ENCODE data around the gene PDCD1.
"Not testable (repeated sequence)": the region's sequence is repeated elsewhere in the genome, so short reads cannot be mapped to it uniquely, and the experiment has no call there.

The PDCD1 gene

DNA sequence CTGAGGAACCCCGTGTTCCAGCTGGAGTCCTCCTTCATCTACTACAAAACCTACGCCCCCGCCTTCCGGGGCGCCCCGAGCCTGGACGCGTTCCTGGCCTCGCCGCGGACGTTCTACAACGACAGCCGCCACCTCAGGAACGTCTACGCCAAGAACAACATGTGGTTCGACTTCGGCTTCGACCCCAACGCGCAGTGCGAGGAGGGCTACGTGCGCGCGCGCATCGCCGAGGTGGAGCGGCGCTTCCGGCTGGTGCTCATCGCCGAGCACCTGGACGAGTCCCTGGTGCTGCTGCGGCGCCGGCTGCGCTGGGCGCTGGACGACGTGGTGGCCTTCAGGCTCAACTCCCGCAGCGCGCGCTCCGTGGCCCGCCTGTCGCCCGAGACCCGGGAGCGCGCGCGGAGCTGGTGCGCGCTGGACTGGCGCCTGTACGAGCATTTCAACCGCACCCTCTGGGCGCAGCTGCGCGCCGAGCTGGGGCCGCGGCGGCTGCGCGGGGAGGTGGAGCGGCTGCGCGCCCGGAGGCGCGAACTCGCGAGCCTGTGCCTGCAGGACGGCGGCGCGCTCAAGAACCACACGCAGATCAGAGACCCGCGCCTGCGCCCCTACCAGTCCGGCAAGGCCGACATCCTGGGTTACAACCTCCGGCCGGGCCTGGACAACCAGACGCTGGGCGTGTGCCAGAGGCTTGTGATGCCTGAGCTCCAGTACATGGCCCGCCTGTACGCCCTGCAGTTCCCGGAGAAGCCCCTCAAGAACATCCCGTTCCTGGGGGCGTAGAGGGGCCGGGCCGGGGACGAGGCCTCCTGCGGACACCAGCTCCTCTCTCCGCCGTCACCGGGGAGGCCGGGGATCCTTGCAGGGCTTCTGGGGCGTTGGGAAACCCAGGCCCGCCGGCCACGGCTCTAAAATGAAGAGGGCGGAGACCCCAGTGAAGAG lies 55.0 kb downstream of the PDCD1 start:
- Mint-ChIP-seq H3K27me3 (peaks cover 12% of the 10 kb centered on the region), H3K4me1 (peaks cover 28% of the 10 kb centered on the region), H3K27ac (peak overlapping the region; percentile 42), H3K4me3 (peak overlapping the region; percentile 75), H3K9me3 (no peaks in the 10 kb centered on the region), H3K36me3 (no peaks in the 10 kb centered on the region)
- ATAC-seq, result peak; percentile 63

DNA sequence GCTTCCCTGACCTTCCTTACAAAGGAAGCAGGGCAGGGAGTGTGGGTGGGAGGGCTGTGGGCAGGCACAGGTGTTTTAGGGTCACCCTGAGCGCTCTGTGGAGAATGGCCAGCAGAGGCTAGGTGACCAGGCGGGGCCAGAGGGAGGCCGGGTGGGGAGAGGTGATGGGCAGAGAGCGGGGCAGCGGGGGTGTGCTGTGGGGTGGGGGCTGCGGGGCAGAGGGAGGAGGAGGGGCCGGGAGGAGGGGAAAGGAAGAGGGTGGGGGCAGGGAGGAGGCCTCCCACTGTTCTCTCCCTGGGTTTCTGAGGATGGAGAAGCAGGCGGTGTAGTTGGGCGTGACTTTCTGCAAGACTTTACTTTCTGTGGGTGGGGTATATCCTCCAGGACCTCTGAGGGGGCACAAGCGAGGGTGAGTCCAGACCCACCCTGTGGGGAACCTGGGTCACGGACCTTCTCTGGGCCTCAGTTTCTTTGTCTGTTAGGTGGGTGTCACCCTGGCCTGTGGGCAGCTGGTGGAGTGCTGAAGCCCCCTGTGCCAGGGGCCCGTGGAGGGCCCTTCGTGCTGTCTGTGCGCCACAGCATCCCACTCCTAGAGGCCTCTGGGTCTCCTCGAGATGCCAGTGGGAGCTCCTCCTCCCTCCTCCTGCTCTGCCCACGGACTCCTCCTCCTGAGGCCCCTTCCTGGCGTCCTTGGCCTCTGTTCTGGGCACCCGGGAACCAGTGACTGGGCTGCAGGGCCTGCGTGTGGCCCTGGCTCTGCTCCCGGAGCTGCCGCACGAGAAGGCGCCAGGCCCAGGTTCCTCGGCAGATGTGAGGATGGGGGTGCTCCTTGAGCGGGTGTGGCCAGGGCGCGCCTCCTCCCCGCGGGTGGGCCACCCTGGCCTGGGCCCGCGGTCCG lies 56.0 kb downstream of the PDCD1 start:
- Mint-ChIP-seq H3K27ac (peak overlapping the region; percentile 42), H3K36me3 (no peaks in the 10 kb centered on the region), H3K9me3 (no peaks in the 10 kb centered on the region), H3K27me3 (peaks cover 9% of the 10 kb centered on the region), H3K4me1 (peaks cover 28% of the 10 kb centered on the region), H3K4me3 (no peak overlapping the region)
- peak; percentile 39 for ATAC-seq

DNA sequence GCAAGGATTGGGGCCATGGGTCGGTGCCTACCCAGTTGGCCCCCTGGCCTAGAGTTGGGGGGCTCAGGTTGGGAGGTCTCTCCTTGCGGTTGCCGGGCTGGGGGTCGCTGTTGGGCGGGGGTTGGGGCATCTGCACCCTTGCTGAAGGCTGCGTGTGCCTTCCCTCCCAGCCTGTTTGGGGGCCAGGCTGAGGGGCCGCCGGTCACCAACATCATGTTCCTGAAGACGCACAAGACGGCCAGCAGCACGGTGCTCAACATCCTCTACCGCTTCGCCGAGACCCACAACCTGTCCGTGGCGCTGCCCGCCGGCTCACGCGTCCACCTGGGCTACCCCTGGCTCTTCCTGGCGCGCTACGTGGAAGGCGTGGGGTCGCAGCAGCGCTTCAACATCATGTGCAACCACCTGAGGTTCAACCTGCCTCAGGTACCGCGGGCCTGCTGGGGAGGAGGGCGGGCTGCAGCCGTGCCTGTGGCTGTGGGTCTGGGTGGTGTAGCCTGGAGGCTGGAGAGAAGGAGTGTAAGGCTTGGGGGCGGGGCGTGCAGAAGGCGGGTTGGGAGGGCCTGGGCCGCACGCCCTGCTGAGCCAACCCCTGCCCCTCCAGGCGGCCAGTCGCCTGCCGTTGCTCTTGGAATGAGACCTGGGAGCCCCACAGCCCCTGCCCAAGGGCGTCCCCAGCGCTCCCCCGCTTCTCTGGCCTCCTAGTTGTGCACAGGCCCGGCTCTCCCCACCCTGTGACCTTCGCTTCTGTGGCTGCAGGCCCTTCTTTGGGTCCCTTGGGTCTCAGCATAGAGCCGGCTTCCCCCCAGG lies 56.9 kb downstream of the PDCD1 start:
- peaks cover 9% of the 10 kb centered on the region for H3K27me3 Mint-ChIP-seq
- H3K4me3 Mint-ChIP-seq, result no peak overlapping the region
- peaks cover 28% of the 10 kb centered on the region for H3K4me1 Mint-ChIP-seq
- H3K27ac Mint-ChIP-seq, result no peak overlapping the region
- ATAC-seq, result peak; percentile 62
- H3K36me3 Mint-ChIP-seq, result no peaks in the 10 kb centered on the region
- H3K9me3 Mint-ChIP-seq, result no peaks in the 10 kb centered on the region

DNA sequence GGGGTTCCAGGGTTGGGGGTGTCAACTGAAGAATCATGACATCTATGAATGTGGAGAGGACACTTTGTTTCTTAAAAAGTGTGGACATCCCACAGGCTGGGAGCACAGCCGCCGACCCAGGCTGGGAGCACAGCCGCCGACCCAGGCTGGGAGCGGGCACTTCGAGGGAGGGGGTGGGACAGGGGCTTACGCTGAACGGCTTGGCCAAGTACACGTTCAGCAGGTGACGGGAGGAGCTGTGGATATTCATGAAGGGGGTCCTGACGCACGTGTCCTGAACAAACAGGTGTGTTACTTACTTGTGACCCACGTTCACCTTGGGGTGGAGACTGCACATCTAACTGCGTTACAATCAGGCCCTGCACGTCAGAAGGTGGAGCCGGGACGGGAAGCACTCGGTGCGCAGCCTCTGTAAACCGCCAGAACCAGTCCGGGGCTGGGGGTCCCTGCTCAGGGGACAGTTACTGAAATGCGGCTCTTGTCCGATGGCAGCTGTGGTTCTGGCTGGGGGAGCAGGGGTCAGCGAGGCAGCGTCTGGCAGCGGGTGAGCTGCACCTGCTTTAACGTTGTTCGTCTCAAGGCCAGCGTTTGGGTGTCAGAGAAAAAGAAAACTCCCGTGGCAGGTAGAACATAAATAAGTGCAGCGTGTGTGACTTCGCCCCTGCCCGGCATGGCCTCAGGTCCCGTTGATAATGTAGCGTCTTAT lies 58.3 kb downstream of the PDCD1 start:
- not testable (repeated sequence) for H3K27me3 Mint-ChIP-seq, H3K9me3 Mint-ChIP-seq, H3K27ac Mint-ChIP-seq, H3K36me3 Mint-ChIP-seq, ATAC-seq, H3K4me3 Mint-ChIP-seq
- peaks cover 28% of the 10 kb centered on the region for H3K4me1 Mint-ChIP-seq
